Adrenal gland (tissue), 12 donors: Measurements from ENCODE around the gene KLF7. TPM values are rescaled to one million over a fixed set of nuclear protein-coding genes. Genes with fewer than 3 reads are reported as not detected.

Source experiments
- DNase-seq, 7 donors: peaks; one replicate each; pipeline ENCODE4 v3.0.0-alpha.2; 2019 to 2020
- H3K27ac ChIP-seq, 5 donors: fragments of 200-600 bp; sonication (generic) in 4 of 5; 1 replicate in 3 of 5; 2 replicates in 2 of 5; pipeline versions ENCODE4 v1.5.1 to v1.8.0; 2016 to 2020; ENCODE audit warnings: mild to moderate bottlenecking in 1 of 5
- H3K27me3 ChIP-seq: fragments of 200-600 bp; 2 replicates; pipeline ENCODE4 v1.8.0; 2021
- H3K36me3 ChIP-seq, 2 donors: fragments of 200-600 bp; replicated peaks in 1 of 2; 1 replicate in 1 of 2; 2 replicates in 1 of 2; pipeline versions ENCODE4 v1.5.1 to v1.8.0; 2018 to 2022
- H3K4me1 ChIP-seq, 2 donors: fragments of 200-600 bp; replicated peaks in 1 of 2; 1 replicate in 1 of 2; 2 replicates in 1 of 2; pipeline versions ENCODE4 v1.5.1 to v1.8.0; 2018 to 2021
- H3K4me3 ChIP-seq, 4 donors: fragments of 200-600 bp; sonication (generic) in 3 of 4; one replicate each; pipeline ENCODE4 v1.5.1; 2016 to 2018
- H3K9me3 ChIP-seq, 3 donors: fragments of 200-600 bp; sonication (generic) in 1 of 3; replicated peaks in 1 of 3; 1 replicate in 2 of 3; 2 replicates in 1 of 3; pipeline versions ENCODE4 v1.5.1 to v1.8.0; 2016 to 2021
- POLR2A ChIP-seq, 2 donors: fragments of 450-650 bp; IDR thresholded peaks; one replicate each; pipeline ENCODE4 v1.6.1; 2017; ENCODE audit warnings: antibody characterized with exemption in 2 of 2, mild to moderate bottlenecking in 2 of 2, moderate library complexity in 1 of 2
- WGBS, 4 donors: extraction: QIAGEN DNeasy Blood & Tissue Kit in 2 of 4; methylation state at CpG; one replicate each; pipeline versions ENCODE4 v1.1.5 to v1.1.7; 2013 to 2017; 5-methylcytosine and 5-hydroxymethylcytosine counted together
- intact Hi-C, 2 donors: fragments of 100-400 bp; cut with DNase I; formaldehyde crosslinking; loops; one replicate each; pipeline versions ENCODE4 v1.14.1 to v1.15.0; 2022 to 2023
- polyA plus RNA-seq, 3 donors: library from polyadenylated mRNA; stranded (reverse); fragments of 200-250 nt in 2 of 3; fragments of 350-450 nt in 1 of 3; fragmentation: Illumina TruSeq in 1 of 3; extraction: RNeasy Lipid Tissue Mini Kit (QIAGEN cat#74804) in 1 of 3; gene quantifications; one replicate each; pipeline ENCODE4 v1.2.3, GENCODE V29; 2013 to 2014
- total RNA-seq, 9 donors: library from RNA; depleted of rRNA in 4 of 9; stranded (reverse); fragments of >200 nt in 4 of 9; fragments of 120-200 nt in 1 of 9; fragmentation: NEBNext Ultra II Directional in 1 of 9; extraction: Animal tissue kit (Norgen Biotek cat#: 25700) in 1 of 9; gene quantifications; one replicate each; pipeline versions ENCODE4 v1.1.0 to v1.2.4, GENCODE V29; 2013 to 2023
- TF ChIP-seq, protein P1 (sequence below), 6 experiments: fragments of 450-650 bp in 4 of 6; fragments of 200-600 bp in 2 of 6; sonication (generic) in 1 of 6; IDR thresholded peaks; 1 replicate in 5 of 6; 2 replicates in 1 of 6; pipeline versions ENCODE4 v1.5.1 to v1.8.0; 2016 to 2021; ENCODE audit warnings: antibody characterized with exemption in 6 of 6, mild to moderate bottlenecking in 2 of 6, moderate library complexity in 1 of 6
- donor health status: healthy with polysubstance abuse.
- donor health status: Bipolar disorder and iron deficiency.
- donor health status: DM: yes; HTN: yes; CAD: no.
- donor health status: DM: no; HTN: no; CAD: no.
- donor health status: DM: no; HTN: no; CAD: no.
- donor health status: DM: yes; HTN: yes; CAD: no.

The KLF7 gene
- total and polyA plus RNA-seq, 12 donors: 3.6 to 45.9 (median 17.8) TPM

DNA sequence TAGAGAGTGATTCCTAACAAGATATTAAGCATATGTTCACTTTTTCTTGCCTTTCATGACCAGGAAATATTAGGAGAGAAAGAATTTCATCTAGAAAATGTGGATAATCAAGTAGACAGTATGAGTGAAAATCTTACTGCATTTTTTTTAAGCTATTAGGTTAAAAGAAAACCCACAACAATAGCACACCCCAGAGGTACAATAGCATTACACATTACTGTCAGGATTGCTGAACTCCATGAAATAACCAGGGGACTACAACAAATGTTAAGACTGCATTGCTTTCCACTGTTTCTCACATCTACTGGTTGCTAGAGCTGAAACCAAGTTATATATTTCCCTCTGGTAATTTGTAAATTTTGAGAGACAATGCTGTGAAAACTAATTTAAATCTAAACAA is 33.7 kb downstream of the KLF7 start:
- TF ChIP-seq POLR2A (IDR thresholded peaks at IDR 0.05): no peak
- TF ChIP-seq, protein P1, sequence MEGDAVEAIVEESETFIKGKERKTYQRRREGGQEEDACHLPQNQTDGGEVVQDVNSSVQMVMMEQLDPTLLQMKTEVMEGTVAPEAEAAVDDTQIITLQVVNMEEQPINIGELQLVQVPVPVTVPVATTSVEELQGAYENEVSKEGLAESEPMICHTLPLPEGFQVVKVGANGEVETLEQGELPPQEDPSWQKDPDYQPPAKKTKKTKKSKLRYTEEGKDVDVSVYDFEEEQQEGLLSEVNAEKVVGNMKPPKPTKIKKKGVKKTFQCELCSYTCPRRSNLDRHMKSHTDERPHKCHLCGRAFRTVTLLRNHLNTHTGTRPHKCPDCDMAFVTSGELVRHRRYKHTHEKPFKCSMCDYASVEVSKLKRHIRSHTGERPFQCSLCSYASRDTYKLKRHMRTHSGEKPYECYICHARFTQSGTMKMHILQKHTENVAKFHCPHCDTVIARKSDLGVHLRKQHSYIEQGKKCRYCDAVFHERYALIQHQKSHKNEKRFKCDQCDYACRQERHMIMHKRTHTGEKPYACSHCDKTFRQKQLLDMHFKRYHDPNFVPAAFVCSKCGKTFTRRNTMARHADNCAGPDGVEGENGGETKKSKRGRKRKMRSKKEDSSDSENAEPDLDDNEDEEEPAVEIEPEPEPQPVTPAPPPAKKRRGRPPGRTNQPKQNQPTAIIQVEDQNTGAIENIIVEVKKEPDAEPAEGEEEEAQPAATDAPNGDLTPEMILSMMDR (IDR thresholded peaks at IDR 0.05): no peak
- no peak overlapping the region for H3K4me3 ChIP-seq
- no peak for DNase-seq
- H3K27ac ChIP-seq: peak overlapping the region in 2 of 5 donors; percentile 57 to 60
- H3K36me3 ChIP-seq: no peaks in the 10 kb centered on the region
- no peaks in the 10 kb centered on the region for H3K9me3 ChIP-seq
- peaks cover 22 to 72% of the 10 kb centered on the region in 2 donors for H3K4me1 ChIP-seq
- no peaks in the 10 kb centered on the region for H3K27me3 ChIP-seq
- intact Hi-C loops: no loop called here

DNA sequence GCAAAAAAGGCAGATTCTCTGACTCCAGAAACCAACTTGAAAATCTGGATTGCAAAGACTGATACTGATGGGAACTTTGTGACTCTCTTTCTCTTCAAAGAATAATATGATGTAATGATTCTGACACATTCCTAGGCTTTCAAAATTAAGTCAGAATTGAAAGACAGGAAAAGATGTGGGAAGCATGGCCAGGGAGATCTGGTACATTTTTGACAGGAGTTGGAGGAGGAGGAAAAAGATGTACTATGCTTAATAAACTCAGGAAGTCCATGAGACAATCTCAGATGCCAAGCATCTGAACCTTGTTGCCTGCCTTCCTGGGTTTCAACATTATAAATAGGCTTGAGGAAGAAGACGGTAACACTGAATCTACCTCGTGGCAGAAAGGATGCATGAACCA is 34.2 kb downstream of the KLF7 start:
- H3K4me3 ChIP-seq: no peak overlapping the region
- no peaks in the 10 kb centered on the region for H3K27me3 ChIP-seq
- DNase-seq: no peak
- no peaks in the 10 kb centered on the region for H3K9me3 ChIP-seq
- TF ChIP-seq POLR2A (IDR thresholded peaks at IDR 0.05): no peak
- TF ChIP-seq, protein P1 (IDR thresholded peaks at IDR 0.05): no peak
- intact Hi-C loops: no loop called here
- WGBS, 4 donors: 43 to 78% (median 54%) methylated on average over 2 of the region's 2 CpGs
- H3K27ac ChIP-seq: peak overlapping the region in 2 of 5 donors; percentile 57 to 60
- H3K36me3 ChIP-seq: no peaks in the 10 kb centered on the region
- H3K4me1 ChIP-seq: peaks cover 21 to 72% of the 10 kb centered on the region in 2 donors

DNA sequence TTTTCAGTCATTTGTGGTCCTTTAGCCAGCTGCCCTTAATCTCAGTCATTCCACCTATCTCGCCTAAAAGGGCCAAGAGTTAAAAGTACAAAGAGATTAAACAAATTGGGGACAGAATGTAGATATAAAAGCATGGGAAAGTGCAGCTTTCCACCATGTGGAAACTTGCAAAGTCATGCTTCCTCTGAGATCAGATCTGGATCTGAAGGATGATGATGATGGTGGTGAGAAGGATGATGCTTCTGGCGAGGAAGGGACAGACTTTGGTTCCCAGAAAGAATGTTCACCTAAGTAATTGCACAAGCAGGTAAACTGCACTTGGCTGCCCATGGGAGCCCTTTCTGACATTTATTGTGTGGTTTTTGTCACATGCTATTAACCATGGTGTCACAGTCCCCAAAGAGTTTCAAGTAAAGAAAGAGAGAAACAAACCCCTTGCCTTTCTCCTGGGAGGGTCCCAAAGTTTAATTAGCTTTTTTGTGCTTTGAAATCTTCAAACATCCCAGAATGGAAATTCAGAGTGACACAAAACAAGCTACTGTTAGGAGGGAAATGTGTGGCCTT is 34.7 kb downstream of the KLF7 start:
- DNase-seq: no peak
- H3K4me3 ChIP-seq: no peak overlapping the region
- H3K27ac ChIP-seq: peak overlapping the region in 2 of 5 donors; percentile 57 to 60
- intact Hi-C loops: no loop called here
- TF ChIP-seq, protein P1 (IDR thresholded peaks at IDR 0.05): no peak
- no peaks in the 10 kb centered on the region for H3K27me3 ChIP-seq
- H3K4me1 ChIP-seq: peaks cover 18 to 71% of the 10 kb centered on the region in 2 donors
- 84 to 95% (median 92%) methylated on average over 2 of the region's 2 CpGs for WGBS, 4 donors
- H3K36me3 ChIP-seq: no peaks in the 10 kb centered on the region
- no peaks in the 10 kb centered on the region for H3K9me3 ChIP-seq

DNA sequence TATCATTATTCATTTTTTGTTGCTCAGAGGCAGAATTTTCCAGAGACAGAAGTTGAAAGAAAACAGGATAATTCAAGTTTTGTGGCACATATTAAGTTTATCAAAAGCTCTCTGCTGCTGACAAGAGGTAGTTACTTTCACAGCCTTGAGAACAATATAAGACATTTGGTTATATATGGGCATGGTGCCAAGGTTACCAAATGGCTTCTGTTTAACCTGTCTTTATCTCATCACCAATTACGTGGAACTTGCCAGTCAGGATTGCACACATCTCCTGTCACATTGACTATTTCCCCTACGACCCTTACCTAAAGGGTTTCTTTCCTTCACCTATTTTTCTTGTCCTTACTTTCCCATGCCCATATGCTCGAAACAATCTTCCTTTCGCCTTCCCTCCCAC is 35.9 kb downstream of the KLF7 start:
- intact Hi-C loops: no loop called here
- H3K36me3 ChIP-seq: no peaks in the 10 kb centered on the region

More for the DNA sequence above, 35.9 kb downstream of the KLF7 start:
- DNase-seq: no peak
- Histone ChIP-seq H3K4me3 (no peak overlapping the region), H3K9me3 (no peaks in the 10 kb centered on the region), H3K27ac (no peak overlapping the region), H3K4me1 (peaks cover 16 to 59% of the 10 kb centered on the region in 2 donors), H3K27me3 (no peaks in the 10 kb centered on the region)
- no peak for TF ChIP-seq POLR2A (IDR thresholded peaks at IDR 0.05)
- TF ChIP-seq, protein P1 (IDR thresholded peaks at IDR 0.05): no peak
- 81 to 88% (median 87%) methylated on average over 4 of the region's 4 CpGs for WGBS, 4 donors
